GM21786 (cell line): ENCODE data around the gene GSTK1.
A peak's percentile ranks its signal among the peaks of the same experiment; 100 is the strongest.
"Not testable (repeated sequence)": the region's sequence is repeated elsewhere in the genome, so short reads cannot be mapped to it uniquely, and the experiment has no call there.

ENCODE experiments used
- ATAC-seq: cut with Tn5 transposase; IDR thresholded peaks from one replicate; pipeline ENCODE4 v1.9.1; 2021; ENCODE audit not compliant: unreplicated experiment

GSTK1 gene

GRCh38 chr7:143263266-143264195, at the start of gene GSTK1:
TSS of gene GSTK1 (plus strand) at chr7:143263441. CDS start at chr7:143263514, 73 bp downstream.
- ATAC-seq: peak; percentile 99

- not testable (repeated sequence) for ATAC-seq
Observed at GRCh38 chr7:143213478-143213877, 49.8 kb upstream of the GSTK1 start.

- peak; percentile 91 for ATAC-seq
Observed at GRCh38 chr7:143214789-143215679, 48.2 kb upstream of the GSTK1 start.

GRCh38 chr7:143216151-143216550, 47.1 kb upstream of the GSTK1 start:
- ATAC-seq: no peak

- ATAC-seq: no peak
Observed at GRCh38 chr7:143216686-143217085, 46.6 kb upstream of the GSTK1 start.

- no peak for ATAC-seq
Observed at GRCh38 chr7:143217806-143218205, 45.4 kb upstream of the GSTK1 start.

GRCh38 chr7:143221286-143221685, 42.0 kb upstream of the GSTK1 start:
- no peak for ATAC-seq

- no peak for ATAC-seq
Observed at GRCh38 chr7:143221737-143222136, 41.5 kb upstream of the GSTK1 start, which contains the start of gene TAS2R40. TSS of gene TAS2R40 (plus strand) at chr7:143222037. CDS start at chr7:143222079, 42 bp downstream.

GRCh38 chr7:143222782-143223181, 40.5 kb upstream of the GSTK1 start:
- no peak for ATAC-seq

- no peak for ATAC-seq
Observed at GRCh38 chr7:143223784-143224183, 39.5 kb upstream of the GSTK1 start.

GRCh38 chr7:143225047-143225446, 38.2 kb upstream of the GSTK1 start:
- no peak for ATAC-seq

- ATAC-seq: no peak
Observed at GRCh38 chr7:143227806-143228205, 35.4 kb upstream of the GSTK1 start.

- ATAC-seq: no peak
Observed at GRCh38 chr7:143229054-143229790, 34.0 kb upstream of the GSTK1 start.

GRCh38 chr7:143230602-143231457, 32.4 kb upstream of the GSTK1 start:
- no peak for ATAC-seq

GRCh38 chr7:143233816-143234532, 29.3 kb upstream of the GSTK1 start:
- no peak for ATAC-seq

- no peak for ATAC-seq
Observed at GRCh38 chr7:143234533-143234875, 28.7 kb upstream of the GSTK1 start.

GRCh38 chr7:143235561-143235960, 27.7 kb upstream of the GSTK1 start:
- ATAC-seq: no peak

GRCh38 chr7:143236408-143236990, 26.7 kb upstream of the GSTK1 start:
- no peak for ATAC-seq

- ATAC-seq: no peak
Observed at GRCh38 chr7:143237366-143237765, 25.9 kb upstream of the GSTK1 start.
